ENCODE results near the gene KRT38. TPM values are rescaled to one million over a fixed set of nuclear protein-coding genes. Genes with fewer than 3 reads are reported as not detected.
A peak's percentile ranks its signal among the peaks of the same experiment; 100 is the strongest.
"Not testable (repeated sequence)": the region's sequence is repeated elsewhere in the genome, so short reads cannot be mapped to it uniquely, and the experiment has no call there.

Gene KRT38
- total RNA-seq, 1 experiment from 2014 or later: not detected

DNA sequence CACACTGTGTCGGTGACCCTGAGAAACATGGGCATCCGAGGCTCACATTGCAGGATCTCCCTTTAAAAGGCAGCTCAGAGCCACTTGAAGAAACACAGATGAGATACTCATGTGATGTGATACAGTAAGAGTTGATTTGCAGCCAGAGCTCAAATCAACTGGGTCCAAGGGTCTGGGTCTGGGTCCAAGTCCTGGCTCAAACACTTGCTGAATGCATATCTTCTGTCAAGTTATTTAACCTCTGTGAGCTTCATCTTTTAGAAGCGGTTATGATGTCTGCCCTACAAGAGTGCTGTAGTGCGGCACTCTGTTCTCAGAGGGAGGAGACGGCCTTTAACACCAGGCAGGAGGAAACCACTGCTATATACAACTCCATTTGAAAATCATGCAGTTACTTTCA, 6.4 kb downstream of the KRT38 start:
- in situ Hi-C loops (cut with HindIII; ENCODE audit: low pct_unique_long_range_greater_than_20kb, low sequenced_read_pairs): no loop called here
- DNase-seq (ENCODE audit: low read depth, low spot score): no peak

DNA sequence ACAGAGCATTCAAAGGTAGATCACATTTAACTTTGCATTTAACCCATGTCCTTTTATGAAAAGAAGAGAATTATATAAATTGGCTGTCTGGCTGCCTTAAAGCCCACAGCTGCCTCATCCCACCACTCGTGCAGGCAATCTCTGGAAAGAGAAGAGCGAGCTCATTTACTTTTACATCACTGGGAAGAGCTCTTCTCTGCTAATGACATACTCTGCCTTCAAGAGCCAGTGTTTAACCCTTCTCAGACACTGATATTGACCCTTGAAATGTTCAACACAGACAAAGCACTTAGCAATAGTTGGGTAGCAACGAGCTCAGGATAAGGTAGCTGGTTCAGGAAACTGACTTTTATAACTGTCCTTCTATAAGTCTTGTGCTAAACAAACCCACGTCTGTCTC, 6.8 kb downstream of the KRT38 start:
- in situ Hi-C loops (cut with HindIII; ENCODE audit: low pct_unique_long_range_greater_than_20kb, low sequenced_read_pairs): no loop called here
- DNase-seq (ENCODE audit: low read depth, low spot score): no peak

GRCh38 chr17:41433586-41433985, 7.2 kb downstream of the KRT38 start:
- DNase-seq (ENCODE audit: low read depth, low spot score): no peak
- in situ Hi-C loops (cut with HindIII; ENCODE audit: low pct_unique_long_range_greater_than_20kb, low sequenced_read_pairs): no loop called here

GRCh38 chr17:41430376-41430775, 10.4 kb downstream of the KRT38 start:
- in situ Hi-C loops (cut with HindIII; ENCODE audit: low pct_unique_long_range_greater_than_20kb, low sequenced_read_pairs); DNase-seq (ENCODE audit: low read depth, low spot score): not testable (repeated sequence)

GRCh38 chr17:41429667-41430066, 11.1 kb downstream of the KRT38 start:
- in situ Hi-C loops (cut with HindIII; ENCODE audit: low pct_unique_long_range_greater_than_20kb, low sequenced_read_pairs): no loop called here
- no peak for DNase-seq (ENCODE audit: low read depth, low spot score)

GRCh38 chr17:41428591-41429291, 12.0 kb downstream of the KRT38 start:
- DNase-seq (ENCODE audit: low read depth, low spot score): peak; percentile 78
- in situ Hi-C loops (cut with HindIII; ENCODE audit: low pct_unique_long_range_greater_than_20kb, low sequenced_read_pairs): no loop called here

GRCh38 chr17:41424111-41424635, 16.6 kb downstream of the KRT38 start, which contains the start of gene KRT37:
KRT37 (minus strand) TSS chr17:41424585; CDS start chr17:41424523, 62 bp downstream.
- DNase-seq (ENCODE audit: low read depth, low spot score): no peak
- in situ Hi-C loops (cut with HindIII; ENCODE audit: low pct_unique_long_range_greater_than_20kb, low sequenced_read_pairs): no loop called here

GRCh38 chr17:41422586-41422985, 18.2 kb downstream of the KRT38 start:
- in situ Hi-C loops (cut with HindIII; ENCODE audit: low pct_unique_long_range_greater_than_20kb, low sequenced_read_pairs); DNase-seq (ENCODE audit: low read depth, low spot score): not testable (repeated sequence)

DNA sequence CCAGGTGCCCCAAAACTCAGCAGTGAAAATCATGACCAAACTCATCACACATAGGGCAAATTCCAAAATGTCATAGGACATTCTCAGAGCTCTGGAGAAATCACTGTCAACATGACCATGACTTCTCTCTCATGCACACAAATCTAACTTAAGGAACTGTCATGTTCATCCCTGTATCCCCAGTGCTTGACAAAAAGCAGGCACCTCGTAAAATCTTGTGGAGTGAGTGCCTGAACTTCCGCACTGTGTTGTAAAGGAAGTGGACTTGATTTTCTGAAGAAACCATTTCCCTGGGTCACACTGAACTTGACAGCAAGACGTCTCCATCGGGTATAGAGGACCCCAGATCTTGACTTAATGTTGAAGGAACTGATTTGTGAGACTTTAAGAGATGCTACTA, 19.2 kb downstream of the KRT38 start:
- in situ Hi-C loops (cut with HindIII; ENCODE audit: low pct_unique_long_range_greater_than_20kb, low sequenced_read_pairs): no loop called here
- DNase-seq (ENCODE audit: low read depth, low spot score): no peak

DNA sequence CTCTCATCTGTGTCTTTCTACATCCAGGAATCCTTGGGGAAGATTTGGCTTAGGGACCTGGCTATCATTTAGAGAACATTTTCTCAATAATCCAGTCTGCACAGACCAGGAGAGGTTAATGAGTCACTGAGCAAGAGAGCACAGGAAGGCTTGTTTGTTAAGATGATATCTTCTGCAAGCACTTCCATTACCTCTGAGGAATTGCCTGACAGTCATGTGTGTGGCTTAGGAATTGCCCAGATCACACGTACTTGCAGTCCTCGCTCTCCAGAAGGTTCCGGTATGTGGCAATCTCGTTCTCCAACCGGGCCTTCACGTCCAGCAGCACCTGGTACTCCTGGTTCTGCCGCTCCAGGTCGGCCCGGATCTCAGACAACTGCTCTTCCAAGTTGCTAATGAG, 19.7 kb downstream of the KRT38 start:
- no peak for DNase-seq (ENCODE audit: low read depth, low spot score)

GRCh38 chr17:41420134-41420533, 20.6 kb downstream of the KRT38 start:
- in situ Hi-C loops (cut with HindIII; ENCODE audit: low pct_unique_long_range_greater_than_20kb, low sequenced_read_pairs): no loop called here
- DNase-seq (ENCODE audit: low read depth, low spot score): no peak

More for the DNA sequence above, 19.7 kb downstream of the KRT38 start:
- in situ Hi-C loops (cut with HindIII; ENCODE audit: low pct_unique_long_range_greater_than_20kb, low sequenced_read_pairs): no loop called here

GRCh38 chr17:41419716-41420115, 21.1 kb downstream of the KRT38 start:
- no peak for DNase-seq (ENCODE audit: low read depth, low spot score)
- in situ Hi-C loops (cut with HindIII; ENCODE audit: low pct_unique_long_range_greater_than_20kb, low sequenced_read_pairs): no loop called here

DNA sequence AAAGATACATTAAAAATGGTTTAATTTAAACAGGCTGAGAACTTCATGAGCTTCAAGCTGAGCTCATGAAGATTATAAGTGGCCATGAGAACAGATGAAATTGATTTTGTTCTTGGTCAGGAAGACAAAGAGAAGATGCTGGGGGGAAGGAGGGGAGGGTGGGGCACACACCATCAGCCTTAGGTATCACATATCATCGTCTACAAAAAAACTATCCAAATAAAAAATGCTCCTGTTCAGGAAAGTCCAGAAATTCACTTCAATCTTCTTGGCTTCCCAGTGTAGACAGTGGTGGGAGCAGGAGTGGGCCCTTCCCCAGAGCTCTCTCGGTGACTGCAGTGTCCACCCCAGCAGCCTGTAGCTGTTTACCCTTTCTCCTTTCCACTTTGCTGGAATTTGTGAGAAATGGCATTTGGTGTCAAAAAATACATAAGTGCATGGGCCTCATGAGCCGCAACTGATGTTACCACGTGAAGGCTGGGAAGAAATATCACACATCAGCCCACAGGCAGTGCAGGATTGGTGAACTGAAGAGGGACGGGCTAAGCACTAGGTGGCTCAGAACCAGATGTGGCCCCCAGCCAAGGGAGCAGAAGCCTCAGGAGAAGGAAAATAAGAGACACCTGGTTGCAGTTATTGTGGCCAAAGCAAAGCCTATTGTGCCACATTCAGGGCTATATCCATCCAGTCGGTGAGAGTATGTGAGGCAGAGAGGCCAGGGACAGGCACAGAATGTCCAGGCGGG, 22.5 kb downstream of the KRT38 start:
- in situ Hi-C loops (cut with HindIII; ENCODE audit: low pct_unique_long_range_greater_than_20kb, low sequenced_read_pairs): no loop called here
- no peak for DNase-seq (ENCODE audit: low read depth, low spot score)

GRCh38 chr17:41417576-41418015, 23.2 kb downstream of the KRT38 start:
- in situ Hi-C loops (cut with HindIII; ENCODE audit: low pct_unique_long_range_greater_than_20kb, low sequenced_read_pairs): no loop called here
- no peak for DNase-seq (ENCODE audit: low read depth, low spot score)

- in situ Hi-C loops (cut with HindIII; ENCODE audit: low pct_unique_long_range_greater_than_20kb, low sequenced_read_pairs): no loop called here
- DNase-seq (ENCODE audit: low read depth, low spot score): no peak
Measured at GRCh38 chr17:41417127-41417526, 23.7 kb downstream of the KRT38 start.

GRCh38 chr17:41416479-41416878, 24.3 kb downstream of the KRT38 start:
- no peak for DNase-seq (ENCODE audit: low read depth, low spot score)
- in situ Hi-C loops (cut with HindIII; ENCODE audit: low pct_unique_long_range_greater_than_20kb, low sequenced_read_pairs): no loop called here

- in situ Hi-C loops (cut with HindIII; ENCODE audit: low pct_unique_long_range_greater_than_20kb, low sequenced_read_pairs): no loop called here
- no peak for DNase-seq (ENCODE audit: low read depth, low spot score)
Measured at GRCh38 chr17:41415833-41416335, 24.9 kb downstream of the KRT38 start.

DNA sequence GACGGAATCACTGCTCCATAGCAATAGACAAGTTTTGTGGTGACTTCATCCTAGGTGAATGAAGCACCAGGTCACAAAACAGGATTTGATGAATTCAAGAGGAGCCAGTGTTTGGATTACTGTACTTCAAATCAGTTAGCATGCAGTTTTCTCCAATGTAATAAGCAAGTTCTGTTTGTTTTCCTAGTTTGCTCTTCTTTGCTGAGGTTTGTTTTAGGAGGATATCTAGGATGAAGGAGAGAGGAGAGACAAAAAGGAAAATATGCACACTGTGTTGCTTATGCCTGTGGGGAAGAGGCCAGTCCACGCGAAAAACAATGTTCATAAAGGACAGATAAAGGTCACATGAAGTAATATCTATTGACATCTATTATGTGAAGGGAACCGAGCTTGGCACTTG, 25.4 kb downstream of the KRT38 start:
- DNase-seq (ENCODE audit: low read depth, low spot score): no peak
- in situ Hi-C loops (cut with HindIII; ENCODE audit: low pct_unique_long_range_greater_than_20kb, low sequenced_read_pairs): no loop called here

Measured in SK-MEL-5 (cell line).